ENCODE measurements around the gene SDK1. TPM values are rescaled to one million over a fixed set of nuclear protein-coding genes. Genes with fewer than 3 reads are reported as not detected.

The SDK1 gene
- total RNA-seq, 2 experiments from 2014 or later = 0.19 to 0.36 TPM

GRCh38 chr7:3282457-3282856, 18.6 kb upstream of the SDK1 start:
- H3K4me3 ChIP-seq (ENCODE audit: low read depth, low read length, poor library complexity, severe bottlenecking) = no peak overlapping the region
- no peaks in the 10 kb centered on the region for H3K79me2 ChIP-seq (ENCODE audit: insufficient read depth, low read depth, low read length)
- H2AFZ ChIP-seq (ENCODE audit: low read length) = no peak overlapping the region
- intact Hi-C loops (cut with micrococcal nuclease; ENCODE audit: unreplicated experiment) = no loop called here
- H4K20me1 ChIP-seq (ENCODE audit: insufficient read depth, low read length) = no peaks in the 10 kb centered on the region
- POLR2A ChIA-PET = interaction anchor here (0.7 kb wide), 1 partner anchor 208 kb away, joined by 3 read pairs; no protein-coding TSS in a partner anchor
- H3K4me1 ChIP-seq (ENCODE audit: insufficient read depth, low read length, poor library complexity, severe bottlenecking) = no peaks in the 10 kb centered on the region
- H3K36me3 ChIP-seq (ENCODE audit: insufficient read depth, low read length) = no peaks in the 10 kb centered on the region
- H3K4me2 ChIP-seq (ENCODE audit: low read length) = no peak overlapping the region
- H3K9me2 ChIP-seq (ENCODE audit: insufficient read depth, low read length) = no peaks in the 10 kb centered on the region
- CTCF ChIA-PET (ENCODE audit: unreplicated experiment) = no interaction called here
- no peaks in the 10 kb centered on the region for H3K9me3 ChIP-seq (ENCODE audit: low read length)
- no TSS peak for BruUV-seq (replicated peaks)
- DNase-seq (ENCODE audit: low spot score) = no peak
- H3K27ac ChIP-seq (ENCODE audit: low read depth, low read length, poor library complexity, severe bottlenecking) = no peak overlapping the region
- no peak for TF ChIP-seq CTCF (conservative IDR thresholded peaks at IDR 0.05; ENCODE audit: low read length)
- no peak for TF ChIP-seq EZH2phosphoT487 (IDR thresholded peaks at IDR 0.05; ENCODE audit: borderline replicate concordance, low read depth, low read length)

GRCh38 chr7:3283130-3283704, 17.8 kb upstream of the SDK1 start:
- ChIA-PET POLR2A (no interaction called here), CTCF (ENCODE audit: unreplicated experiment) (no interaction called here)
- Histone ChIP-seq H3K4me3 (ENCODE audit: low read depth, low read length, poor library complexity, severe bottlenecking) (no peak overlapping the region), H3K4me2 (ENCODE audit: low read length) (no peak overlapping the region), H3K27ac (ENCODE audit: low read depth, low read length, poor library complexity, severe bottlenecking) (no peak overlapping the region), H2AFZ (ENCODE audit: low read length) (no peak overlapping the region), H3K4me1 (ENCODE audit: insufficient read depth, low read length, poor library complexity, severe bottlenecking) (no peaks in the 10 kb centered on the region), H3K36me3 (ENCODE audit: insufficient read depth, low read length) (no peaks in the 10 kb centered on the region), H3K9me2 (ENCODE audit: insufficient read depth, low read length) (no peaks in the 10 kb centered on the region), H3K79me2 (ENCODE audit: insufficient read depth, low read depth, low read length) (no peaks in the 10 kb centered on the region), H4K20me1 (ENCODE audit: insufficient read depth, low read length) (no peaks in the 10 kb centered on the region), H3K9me3 (ENCODE audit: low read length) (no peaks in the 10 kb centered on the region)
- intact Hi-C loops (cut with micrococcal nuclease; ENCODE audit: unreplicated experiment) = no loop called here
- no TSS peak for BruUV-seq (replicated peaks)
- DNase-seq (ENCODE audit: low spot score) = no peak
- TF ChIP-seq CTCF (conservative IDR thresholded peaks at IDR 0.05; ENCODE audit: low read length) (no peak), EZH2phosphoT487 (IDR thresholded peaks at IDR 0.05; ENCODE audit: borderline replicate concordance, low read depth, low read length) (no peak)

GRCh38 chr7:3285652-3286051, 15.4 kb upstream of the SDK1 start:
- Histone ChIP-seq H3K4me3 (ENCODE audit: low read depth, low read length, poor library complexity, severe bottlenecking) (no peak overlapping the region), H3K36me3 (ENCODE audit: insufficient read depth, low read length) (no peaks in the 10 kb centered on the region), H3K9me3 (ENCODE audit: low read length) (no peaks in the 10 kb centered on the region), H4K20me1 (ENCODE audit: insufficient read depth, low read length) (no peaks in the 10 kb centered on the region), H3K9me2 (ENCODE audit: insufficient read depth, low read length) (no peaks in the 10 kb centered on the region), H2AFZ (ENCODE audit: low read length) (no peak overlapping the region), H3K27ac (ENCODE audit: low read depth, low read length, poor library complexity, severe bottlenecking) (no peak overlapping the region), H3K4me1 (ENCODE audit: insufficient read depth, low read length, poor library complexity, severe bottlenecking) (no peaks in the 10 kb centered on the region), H3K4me2 (ENCODE audit: low read length) (no peak overlapping the region), H3K79me2 (ENCODE audit: insufficient read depth, low read depth, low read length) (no peaks in the 10 kb centered on the region)
- intact Hi-C loops (cut with micrococcal nuclease; ENCODE audit: unreplicated experiment) = no loop called here
- DNase-seq (ENCODE audit: low spot score) = no peak
- ChIA-PET CTCF (ENCODE audit: unreplicated experiment) (no interaction called here), POLR2A (interaction anchor here (0.6 kb wide), 1 partner anchor 1596 kb away, joined by 5 read pairs; no protein-coding TSS in a partner anchor)
- no TSS peak for BruUV-seq (replicated peaks)
- no peak for TF ChIP-seq CTCF (conservative IDR thresholded peaks at IDR 0.05; ENCODE audit: low read length)
- no peak for TF ChIP-seq EZH2phosphoT487 (IDR thresholded peaks at IDR 0.05; ENCODE audit: borderline replicate concordance, low read depth, low read length)

Data from OCI-LY7 (cell line).